Activated T-cell treated with anti-CD3 and anti-CD28 coated beads for 1 hour (primary cell): ENCODE results near the gene CELA3B.
"Not testable (repeated sequence)": the region's sequence is repeated elsewhere in the genome, so short reads cannot be mapped to it uniquely, and the experiment has no call there.

Experiments
- DNase-seq: peaks from one replicate; pipeline ENCODE4 v3.0.0-alpha.2; 2020; ENCODE audit warnings: low read depth

The CELA3B gene

DNA sequence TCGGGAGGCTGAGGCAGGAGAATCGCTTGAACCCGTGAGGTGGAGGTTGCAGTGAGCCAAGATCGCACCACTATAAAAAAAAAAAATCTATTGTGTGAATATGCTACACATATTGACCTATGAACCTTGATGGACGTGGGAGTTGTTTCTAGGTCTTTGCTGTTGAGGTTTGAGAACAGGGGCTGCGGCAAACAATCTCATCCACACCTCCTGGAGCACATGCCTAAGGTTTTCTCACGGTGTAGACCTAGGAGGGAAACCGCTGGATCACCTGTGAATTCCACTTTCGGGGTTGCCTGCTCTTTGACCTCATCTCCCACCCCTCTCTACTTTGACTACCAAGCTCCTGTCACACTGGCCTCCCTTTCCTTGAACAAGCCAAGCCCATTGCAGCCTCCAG is 1.5 kb upstream of the CELA3B start:
- DNase-seq, result not testable (repeated sequence)

DNA sequence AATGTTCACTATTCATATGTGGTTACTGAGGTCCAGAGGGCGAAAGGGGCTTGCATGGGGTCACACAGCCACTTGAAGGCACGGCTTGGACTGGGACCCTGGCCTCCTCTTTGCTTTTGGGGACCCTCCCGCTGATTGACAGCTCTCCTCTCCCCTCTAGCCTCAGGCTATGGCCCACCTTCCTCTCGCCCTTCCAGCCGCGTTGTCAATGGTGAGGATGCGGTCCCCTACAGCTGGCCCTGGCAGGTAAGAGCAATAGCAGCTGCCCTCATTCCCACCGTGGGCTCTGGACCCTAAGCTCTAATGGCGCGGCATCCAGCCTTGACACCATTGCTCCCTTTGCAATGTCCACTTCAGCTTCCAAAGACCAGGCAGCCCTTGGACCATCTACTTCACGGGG is 1.4 kb downstream of the CELA3B start:
- not testable (repeated sequence) for DNase-seq

DNA sequence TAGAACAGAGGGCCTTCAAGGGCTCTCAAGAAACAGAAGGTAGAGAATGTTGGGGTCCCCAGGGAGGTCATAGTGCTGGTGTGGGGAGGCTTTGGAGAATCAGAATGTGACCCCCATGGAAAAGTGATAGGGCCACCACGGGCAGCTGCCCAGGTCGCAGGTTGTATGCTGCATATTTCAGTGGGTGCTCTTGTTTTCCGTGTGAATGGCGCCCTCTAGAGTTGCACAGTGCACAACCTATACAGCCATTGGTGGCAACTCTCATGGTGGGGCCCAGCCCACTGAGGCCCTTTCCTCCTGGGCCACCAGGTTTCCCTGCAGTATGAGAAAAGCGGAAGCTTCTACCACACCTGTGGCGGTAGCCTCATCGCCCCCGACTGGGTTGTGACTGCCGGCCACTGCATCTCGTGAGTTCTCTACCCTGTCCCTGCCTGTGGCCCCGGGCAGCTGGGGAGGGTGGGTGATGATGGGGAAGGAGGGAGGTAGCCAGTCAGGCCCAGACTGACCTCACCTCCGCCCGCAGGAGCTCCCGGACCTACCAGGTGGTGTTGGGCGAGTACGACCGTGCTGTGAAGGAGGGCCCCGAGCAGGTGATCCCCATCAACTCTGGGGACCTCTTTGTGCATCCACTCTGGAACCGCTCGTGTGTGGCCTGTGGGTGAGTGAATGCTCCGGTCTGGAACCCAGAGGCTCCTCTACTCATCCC is 3.8 kb downstream of the CELA3B start:
- not testable (repeated sequence) for DNase-seq

DNA sequence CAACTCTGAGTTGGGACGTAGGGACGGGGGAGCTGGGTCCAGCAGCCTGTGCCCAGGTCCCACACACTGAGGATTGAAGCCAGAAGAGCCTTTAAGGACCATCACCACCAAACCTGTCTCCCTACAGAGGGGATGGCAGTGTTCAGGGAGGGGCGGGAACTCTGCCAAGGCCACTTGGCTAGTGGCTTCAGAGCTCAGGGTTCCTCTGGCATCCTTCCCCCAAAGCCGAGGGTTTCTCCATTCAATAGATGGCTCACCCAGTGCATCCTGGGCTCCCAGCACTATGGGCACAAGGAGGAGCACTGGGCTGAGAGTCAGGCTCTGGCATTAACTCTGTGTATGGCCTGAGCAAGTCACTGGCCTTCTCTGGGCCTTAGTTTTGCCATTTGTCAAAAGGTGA is 4.4 kb downstream of the CELA3B start:
- not testable (repeated sequence) for DNase-seq

DNA sequence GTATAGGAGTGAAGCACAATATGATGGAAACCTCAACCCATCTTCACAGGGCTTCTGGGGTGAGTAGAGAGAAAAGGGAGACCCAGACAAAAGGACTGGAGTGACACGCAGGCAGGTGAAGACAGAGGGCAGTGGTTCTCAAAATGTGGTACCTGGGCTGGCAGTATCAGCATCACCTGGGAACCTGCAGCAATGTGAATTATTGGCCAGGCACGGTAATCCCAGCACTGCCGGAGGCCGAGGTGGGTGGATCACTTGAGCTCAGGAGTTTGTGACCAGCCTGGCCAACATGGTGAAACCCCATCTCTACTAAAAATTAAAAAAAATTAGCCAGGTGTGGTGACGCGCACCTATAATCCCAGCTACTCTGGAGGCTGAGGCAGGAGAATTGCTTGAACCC is 5.3 kb downstream of the CELA3B start:
- DNase-seq, result not testable (repeated sequence)

DNA sequence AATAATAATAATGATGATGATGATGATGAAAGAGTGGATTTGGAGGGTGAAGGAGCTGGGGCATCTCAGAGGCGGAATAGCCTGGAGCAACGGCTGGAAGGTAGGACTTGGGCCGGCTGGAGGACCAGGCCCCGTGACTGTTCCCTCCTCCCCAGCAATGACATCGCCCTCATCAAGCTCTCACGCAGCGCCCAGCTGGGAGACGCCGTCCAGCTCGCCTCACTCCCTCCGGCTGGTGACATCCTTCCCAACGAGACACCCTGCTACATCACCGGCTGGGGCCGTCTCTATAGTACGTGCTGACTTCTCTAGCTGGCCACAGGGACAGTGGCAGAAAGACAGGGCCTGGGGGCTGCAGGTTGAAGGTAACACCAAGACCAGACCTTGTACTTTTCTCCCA is 6.7 kb downstream of the CELA3B start:
- not testable (repeated sequence) for DNase-seq

DNA sequence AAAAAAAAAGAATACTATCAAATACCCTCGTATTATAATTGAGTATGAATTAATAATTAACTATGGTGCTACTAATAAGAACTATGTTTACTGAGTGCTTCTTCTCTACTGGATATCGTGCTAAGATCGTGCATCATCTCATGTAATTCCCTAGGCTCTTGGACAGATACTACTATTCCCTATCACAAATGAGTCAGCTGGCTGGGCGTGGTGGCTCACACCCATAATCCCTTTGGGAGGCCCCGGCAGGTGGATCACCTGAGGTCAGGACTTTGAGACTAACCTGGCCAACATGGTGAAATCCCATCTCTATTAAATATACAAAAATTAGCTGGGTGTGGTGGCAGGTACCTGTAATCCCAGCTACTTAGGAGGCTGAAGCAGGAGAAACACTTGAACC is 9.1 kb downstream of the CELA3B start:
- not testable (repeated sequence) for DNase-seq

DNA sequence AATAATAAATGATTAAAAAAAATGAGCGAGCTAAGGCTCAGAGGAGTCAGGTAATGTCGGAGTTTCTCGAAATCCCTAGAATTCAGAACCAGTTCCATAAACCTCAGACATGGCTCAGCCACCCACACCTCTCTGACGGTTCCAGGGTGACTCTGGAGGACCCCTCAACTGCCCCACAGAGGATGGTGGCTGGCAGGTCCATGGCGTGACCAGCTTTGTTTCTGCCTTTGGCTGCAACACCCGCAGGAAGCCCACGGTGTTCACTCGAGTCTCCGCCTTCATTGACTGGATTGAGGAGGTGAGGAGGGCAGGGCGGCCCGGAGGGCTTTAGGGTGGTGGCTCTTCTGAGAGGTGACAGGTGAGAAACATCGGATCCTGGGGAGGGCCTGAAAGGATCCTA is 9.6 kb downstream of the CELA3B start:
- DNase-seq, result not testable (repeated sequence)

DNA sequence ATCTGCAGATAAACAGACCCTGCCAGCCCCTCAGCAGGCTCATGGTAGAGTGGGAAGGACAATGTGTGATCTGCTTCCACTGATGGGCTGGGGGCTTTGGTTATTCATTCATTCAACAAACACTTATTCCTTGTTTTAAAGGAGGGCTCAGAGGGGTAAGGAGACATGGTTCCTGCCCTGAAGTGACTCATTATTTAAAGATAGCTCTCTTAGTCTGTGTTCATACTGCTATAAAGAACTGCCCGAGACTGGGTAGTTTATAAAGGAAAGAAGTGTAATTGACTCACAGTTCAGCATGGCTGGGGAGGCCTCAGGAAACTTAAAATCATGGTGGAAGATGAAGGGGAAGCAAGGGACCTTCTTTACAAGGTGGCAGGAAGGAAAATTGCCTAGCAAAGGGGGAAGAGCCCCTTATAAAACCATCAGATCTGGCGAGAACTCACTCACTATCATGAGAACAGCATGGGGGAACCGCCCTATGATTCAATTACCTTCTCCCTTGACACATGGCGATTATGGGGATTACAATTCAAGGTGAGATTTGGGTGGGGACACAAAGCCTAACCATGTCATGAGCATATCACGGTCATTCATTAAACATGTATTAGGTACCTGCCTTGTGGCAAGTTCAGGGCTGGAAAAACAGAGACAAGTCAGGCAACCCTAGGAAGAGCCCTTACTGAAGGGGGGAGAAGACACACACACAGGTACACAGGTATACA is 13.0 kb downstream of the CELA3B start:
- not testable (repeated sequence) for DNase-seq

DNA sequence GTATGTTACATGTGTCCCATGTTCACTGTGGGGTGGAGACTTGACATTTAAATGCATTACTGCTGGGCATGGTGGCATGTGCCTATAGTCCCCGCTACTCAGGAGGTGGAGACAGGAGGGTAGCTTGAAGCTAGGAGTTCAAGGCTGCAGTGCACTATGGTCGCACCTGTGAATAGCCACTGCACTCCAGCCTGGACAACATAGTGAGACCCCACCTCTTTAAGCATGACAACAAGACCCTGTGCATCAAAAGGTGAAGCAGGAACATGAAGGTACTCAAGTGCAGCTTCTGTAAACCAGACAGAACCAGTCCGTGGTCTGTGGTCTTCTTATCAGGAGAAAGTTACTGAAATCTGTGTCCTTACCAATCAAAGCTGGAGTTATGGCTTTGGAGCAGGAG is 15.4 kb downstream of the CELA3B start:
- DNase-seq, result not testable (repeated sequence)

DNA sequence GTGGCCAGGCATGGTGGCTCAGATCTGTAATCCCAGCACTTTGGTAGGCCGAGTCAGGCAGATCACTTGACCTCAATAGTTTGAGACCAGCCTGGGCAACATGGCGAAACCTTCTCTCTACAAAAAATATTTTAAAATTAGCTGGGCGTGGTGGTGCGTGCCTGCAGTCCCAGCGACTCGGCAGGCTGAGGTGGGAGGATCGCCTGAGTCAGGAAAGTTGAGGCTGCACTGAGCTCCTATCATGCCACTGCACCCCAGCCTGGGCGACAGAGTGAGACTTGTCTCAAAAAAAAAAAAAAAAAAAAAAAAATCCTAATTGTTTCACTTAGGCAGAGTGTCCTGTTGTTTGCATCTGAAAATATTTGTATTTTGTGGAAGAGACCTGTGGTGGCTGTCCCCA is 17.9 kb downstream of the CELA3B start:
- DNase-seq, result not testable (repeated sequence)

DNA sequence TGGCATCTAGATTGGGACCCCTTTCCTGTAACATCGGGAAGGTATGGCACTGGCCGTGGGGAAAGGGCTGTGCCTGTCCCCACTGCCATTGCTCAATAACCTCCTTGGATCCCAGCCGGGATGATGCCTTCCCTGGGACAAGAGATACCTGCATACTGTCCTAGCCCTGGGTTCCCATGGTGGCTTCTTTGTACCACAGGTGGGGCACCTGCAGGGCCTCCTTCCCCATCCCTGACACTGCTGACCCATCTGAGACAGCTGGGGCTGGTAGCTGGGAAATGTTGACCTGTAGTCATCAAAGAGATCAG is 19.8 kb downstream of the CELA3B start:
- not testable (repeated sequence) for DNase-seq

DNA sequence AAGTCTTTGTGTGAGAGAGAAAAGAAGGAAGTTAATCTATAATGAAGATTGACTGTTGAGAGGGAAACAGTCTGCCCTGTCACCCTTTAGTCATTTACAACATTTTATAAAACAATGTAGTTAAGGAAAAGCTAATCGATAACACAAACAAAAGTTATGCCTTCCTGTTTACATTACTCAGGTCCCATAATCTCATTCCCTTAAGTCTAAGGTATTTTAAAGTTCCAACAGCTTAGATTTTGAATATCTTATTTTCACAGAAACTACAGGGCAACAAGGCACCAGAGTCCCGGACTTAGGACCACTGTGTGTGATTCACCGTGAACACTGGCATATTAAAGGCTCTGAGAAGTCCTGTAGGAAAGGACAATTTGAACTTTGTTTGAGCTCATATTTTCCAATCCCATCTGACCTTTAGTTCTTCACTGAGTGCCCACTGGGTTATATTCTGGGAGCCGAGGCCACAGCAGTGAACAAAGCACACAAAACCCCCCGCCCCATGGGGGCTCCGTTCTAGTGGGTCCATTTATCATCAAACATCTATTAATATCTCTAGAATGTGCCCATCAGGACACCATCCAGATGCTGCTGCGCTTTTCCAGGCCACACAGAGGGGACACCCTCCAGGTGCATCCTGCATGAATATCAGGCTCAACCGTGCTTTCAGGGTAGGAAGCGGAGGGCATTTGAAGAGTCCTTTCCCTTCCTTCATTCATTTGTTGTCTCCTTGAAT is 21.2 kb downstream of the CELA3B start:
- DNase-seq, result not testable (repeated sequence)

DNA sequence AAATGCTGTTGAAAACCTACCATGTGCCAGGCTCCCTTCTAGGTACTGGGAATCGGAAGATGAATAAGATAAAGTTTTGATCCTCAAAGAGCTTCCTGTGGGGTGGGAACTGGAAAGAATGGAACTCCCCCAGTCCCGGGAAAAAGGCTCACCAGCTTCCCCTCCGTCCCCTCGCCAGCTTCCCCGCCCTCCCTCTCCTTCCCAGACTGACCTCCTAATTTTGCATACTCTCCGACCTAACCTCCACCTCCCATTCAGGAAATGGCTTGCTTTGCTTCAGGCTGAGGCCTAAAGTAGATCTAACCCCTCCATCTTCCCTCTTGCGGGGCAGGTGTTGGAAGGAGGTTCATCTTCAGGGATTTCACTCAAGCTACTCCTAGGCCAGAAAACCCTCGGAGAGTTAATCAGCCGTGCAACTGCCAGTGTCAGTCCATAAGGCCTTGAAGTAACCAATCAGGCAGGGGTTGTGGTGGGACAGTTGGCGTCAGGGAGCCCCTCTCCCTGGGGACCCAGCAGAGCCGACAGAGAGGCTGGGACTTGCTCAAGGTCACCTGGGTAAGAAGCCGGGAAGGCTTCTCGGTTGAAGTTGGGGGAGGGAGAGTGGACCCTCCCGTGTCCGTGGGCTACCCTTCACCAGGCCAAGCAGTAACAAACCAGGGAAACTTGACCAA is 21.9 kb downstream of the CELA3B start:
- DNase-seq, result not testable (repeated sequence)

DNA sequence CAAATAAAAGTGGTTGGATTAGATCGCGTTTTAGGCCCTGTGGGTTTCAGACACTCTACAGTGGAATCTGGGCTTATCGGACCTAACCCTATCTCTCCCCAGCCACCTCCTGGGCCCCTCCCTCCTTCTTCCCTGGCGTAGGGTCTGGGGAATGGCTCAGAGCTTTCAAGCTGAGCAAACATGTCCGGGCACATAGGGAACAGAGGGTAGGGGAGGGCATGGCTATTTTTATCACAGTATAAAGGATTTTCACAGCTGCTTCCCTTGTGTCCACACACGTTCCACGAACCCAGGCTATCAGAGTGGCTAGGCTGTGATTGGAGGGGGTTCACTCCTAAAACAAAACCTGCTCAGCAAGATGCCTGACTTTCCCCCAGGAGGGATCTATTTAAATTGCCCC is 22.8 kb downstream of the CELA3B start:
- DNase-seq, result not testable (repeated sequence)

DNA sequence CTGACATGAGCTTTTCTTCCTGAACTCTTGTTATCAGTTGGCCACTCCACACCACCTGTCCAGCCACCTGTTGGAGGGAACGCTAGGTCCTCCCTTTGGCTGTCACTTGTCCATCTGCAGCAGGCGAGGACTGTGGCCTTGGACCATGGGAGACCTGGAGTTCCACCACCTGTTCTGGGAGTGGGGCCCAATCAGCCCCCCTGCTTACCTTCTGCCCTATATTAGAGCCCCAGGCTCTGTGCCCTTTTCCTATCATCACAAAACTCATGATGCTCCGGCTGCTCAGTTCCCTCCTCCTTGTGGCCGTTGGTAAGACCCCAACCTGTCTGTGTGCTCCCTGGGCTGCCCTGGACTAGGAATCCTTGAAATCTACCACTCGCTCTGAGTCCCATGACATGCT is 24.6 kb downstream of the CELA3B start, which contains the start of gene CELA3A:
TSS of gene CELA3A (plus strand) at position 249 of the 400 bp plus-strand sequence. CDS start at position 267, 18 bp downstream.
- no peak for DNase-seq

DNA sequence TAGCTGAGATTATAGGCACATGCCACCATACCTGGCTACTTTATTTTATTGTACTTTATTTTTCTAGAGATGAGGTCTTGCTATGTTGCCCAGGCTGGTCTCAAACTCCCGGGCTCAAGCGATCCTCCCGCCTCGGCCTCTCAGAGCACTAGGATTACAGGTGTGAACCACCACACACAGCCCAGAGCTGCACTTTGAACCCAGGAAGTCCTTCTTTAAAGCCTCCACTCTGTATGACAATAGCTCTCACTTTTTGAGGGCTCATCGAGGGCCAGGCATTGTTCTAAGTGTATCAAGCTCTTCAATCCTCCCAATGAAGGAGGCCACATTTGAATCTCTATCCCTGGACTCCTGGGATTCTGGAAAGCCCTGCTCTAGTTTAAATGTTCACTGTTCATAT is 25.6 kb downstream of the CELA3B start:
- not testable (repeated sequence) for DNase-seq

DNA sequence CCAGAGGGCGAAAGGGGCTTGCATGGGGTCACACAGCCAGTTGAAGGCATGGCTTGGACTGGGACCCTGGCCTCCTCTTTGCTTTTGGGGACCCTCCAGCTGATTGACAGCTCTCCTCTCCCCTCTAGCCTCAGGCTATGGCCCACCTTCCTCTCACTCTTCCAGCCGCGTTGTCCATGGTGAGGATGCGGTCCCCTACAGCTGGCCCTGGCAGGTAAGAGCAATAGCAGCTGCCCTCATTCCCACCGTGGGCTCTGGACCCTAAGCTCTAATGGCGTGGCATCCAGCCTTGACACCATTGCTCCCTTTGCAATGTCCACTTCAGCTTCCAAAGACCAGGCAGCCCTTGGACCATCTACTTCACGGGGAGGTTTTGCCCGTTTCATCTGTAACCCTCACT is 26.1 kb downstream of the CELA3B start:
- DNase-seq, result not testable (repeated sequence)

DNA sequence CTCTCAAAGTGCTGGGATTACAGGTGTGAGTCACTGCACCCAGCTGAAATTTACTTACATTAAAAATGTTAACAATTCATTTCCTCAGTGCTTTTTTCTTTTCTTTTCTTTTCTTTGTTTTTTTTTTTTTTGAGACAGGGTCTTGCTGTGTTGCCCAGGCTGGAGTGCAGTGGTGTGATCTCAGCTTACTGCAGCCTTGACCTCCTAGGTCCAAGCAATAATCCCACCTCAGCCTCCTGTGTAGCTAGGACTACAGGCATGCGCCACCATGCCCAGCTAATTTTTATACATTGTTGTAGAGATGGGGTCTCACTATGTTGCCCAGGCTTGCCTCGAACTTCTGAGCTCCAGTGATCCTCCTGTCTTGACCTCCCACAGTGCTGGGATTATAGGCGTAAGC is 27.1 kb downstream of the CELA3B start:
- DNase-seq, result not testable (repeated sequence)

DNA sequence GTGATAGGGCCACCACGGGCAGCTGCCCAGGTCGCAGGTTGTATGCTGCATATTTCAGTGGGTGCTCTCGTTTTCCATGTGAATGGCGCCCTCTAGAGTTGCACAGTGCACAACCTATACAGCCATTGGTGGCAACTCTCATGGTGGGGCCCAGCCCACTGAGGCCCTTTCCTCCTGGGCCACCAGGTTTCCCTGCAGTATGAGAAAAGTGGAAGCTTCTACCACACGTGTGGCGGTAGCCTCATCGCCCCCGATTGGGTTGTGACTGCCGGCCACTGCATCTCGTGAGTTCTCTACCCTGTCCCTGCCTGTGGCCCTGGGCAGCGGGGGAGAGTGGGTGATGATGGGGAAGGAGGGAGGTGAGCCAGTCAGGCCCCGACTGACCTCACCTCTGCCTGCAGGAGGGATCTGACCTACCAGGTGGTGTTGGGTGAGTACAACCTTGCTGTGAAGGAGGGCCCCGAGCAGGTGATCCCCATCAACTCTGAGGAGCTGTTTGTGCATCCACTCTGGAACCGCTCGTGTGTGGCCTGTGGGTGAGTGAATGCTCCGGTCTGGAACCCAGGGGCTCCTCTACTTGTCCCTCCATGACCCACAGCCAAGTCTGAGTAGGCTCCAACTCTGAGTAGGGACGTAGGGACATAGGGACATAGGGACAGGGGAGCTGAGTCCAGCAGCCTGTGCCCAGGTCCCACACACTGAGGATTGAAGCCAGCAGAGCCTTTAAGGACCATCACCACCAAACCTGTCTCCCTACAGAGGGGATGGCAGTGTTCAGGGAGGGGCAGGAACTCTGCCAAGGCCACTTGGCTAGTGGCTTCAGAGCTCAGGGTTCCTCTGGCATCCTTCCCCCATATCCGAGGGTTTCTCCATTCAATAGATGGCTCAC is 28.7 kb downstream of the CELA3B start:
- not testable (repeated sequence) for DNase-seq

DNA sequence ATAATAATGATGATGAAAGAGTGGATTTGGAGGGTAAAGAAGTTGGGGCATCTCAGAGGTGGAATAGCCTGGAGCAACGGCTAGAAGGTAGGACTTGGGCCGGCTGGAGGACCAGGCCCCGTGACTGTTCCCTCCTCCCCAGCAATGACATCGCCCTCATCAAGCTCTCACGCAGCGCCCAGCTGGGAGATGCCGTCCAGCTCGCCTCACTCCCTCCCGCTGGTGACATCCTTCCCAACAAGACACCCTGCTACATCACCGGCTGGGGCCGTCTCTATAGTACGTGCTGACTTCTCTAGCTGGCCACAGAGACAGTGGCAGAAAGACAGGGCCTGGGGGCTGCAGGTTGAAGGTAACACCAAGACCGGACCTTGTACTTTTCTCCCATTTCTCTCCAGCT is 29.9 kb downstream of the CELA3B start:
- DNase-seq, result not testable (repeated sequence)
